22Rv1 (cell line): Measurements from ENCODE around the gene NLGN2.

Experiments used
- ZFX ChIP-seq: fragments of 450-650 bp; IDR thresholded peaks from 2 replicates; pipeline ENCODE4 v1.6.1; 2017; ENCODE audit warnings: antibody characterized with exemption, borderline replicate concordance
- TF ChIP-seq, protein P1 (sequence below): fragments of 450-650 bp; IDR thresholded peaks from 2 replicates; pipeline ENCODE4 v1.5.1; 2017; ENCODE audit warnings: mild to moderate bottlenecking

DNA sequence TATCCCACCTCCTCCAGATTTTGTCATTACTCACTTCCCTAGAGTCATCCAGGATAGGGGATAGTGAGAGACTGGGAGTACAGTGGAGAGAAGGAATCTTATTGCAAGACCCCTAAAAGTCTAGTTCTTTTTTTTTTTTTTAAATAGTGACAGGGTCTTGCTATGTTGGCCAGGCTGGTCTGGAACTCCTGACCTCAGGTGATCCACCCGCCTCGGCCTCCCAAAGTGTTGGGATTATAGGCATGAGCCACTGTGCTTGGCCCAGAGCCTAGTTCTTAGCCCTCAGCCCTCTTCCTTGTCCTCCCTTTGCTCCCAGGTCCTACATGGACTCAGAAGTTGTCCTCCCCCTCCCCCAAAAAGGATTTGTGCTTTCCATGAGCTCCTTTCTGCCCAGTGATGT lies 34.5 kb downstream of the NLGN2 start:
- TF ChIP-seq, protein P1, sequence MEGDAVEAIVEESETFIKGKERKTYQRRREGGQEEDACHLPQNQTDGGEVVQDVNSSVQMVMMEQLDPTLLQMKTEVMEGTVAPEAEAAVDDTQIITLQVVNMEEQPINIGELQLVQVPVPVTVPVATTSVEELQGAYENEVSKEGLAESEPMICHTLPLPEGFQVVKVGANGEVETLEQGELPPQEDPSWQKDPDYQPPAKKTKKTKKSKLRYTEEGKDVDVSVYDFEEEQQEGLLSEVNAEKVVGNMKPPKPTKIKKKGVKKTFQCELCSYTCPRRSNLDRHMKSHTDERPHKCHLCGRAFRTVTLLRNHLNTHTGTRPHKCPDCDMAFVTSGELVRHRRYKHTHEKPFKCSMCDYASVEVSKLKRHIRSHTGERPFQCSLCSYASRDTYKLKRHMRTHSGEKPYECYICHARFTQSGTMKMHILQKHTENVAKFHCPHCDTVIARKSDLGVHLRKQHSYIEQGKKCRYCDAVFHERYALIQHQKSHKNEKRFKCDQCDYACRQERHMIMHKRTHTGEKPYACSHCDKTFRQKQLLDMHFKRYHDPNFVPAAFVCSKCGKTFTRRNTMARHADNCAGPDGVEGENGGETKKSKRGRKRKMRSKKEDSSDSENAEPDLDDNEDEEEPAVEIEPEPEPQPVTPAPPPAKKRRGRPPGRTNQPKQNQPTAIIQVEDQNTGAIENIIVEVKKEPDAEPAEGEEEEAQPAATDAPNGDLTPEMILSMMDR, result no peak
- TF ChIP-seq ZFX, result no peak
